ENCODE measurements around the gene MROH7.

MROH7 gene

GRCh38 chr1:54619749-54620148, 21.8 kb upstream of the MROH7 start:
- Histone ChIP-seq H3K79me2 (ENCODE audit: insufficient read depth, low read length) (no peaks in the 10 kb centered on the region), H3K9me3 (ENCODE audit: insufficient read depth, low read depth, low read length) (no peaks in the 10 kb centered on the region), H3K4me1 (ENCODE audit: insufficient read depth, low read length, poor library complexity, severe bottlenecking) (no peaks in the 10 kb centered on the region), H4K20me1 (ENCODE audit: insufficient read depth, low read length, poor library complexity, severe bottlenecking) (no peaks in the 10 kb centered on the region), H3K9ac (ENCODE audit: low read depth, low read length, poor library complexity, severe bottlenecking) (no peak overlapping the region), H3K4me2 (ENCODE audit: low read depth, low read length, poor library complexity, severe bottlenecking) (no peak overlapping the region), H3K4me3 (ENCODE audit: low read length, poor library complexity, severe bottlenecking) (no peak overlapping the region), H3K36me3 (ENCODE audit: insufficient read depth, low read length) (no peaks in the 10 kb centered on the region), H2AFZ (ENCODE audit: low read length) (no peak overlapping the region), H3K9me2 (replicated peaks; ENCODE audit: low read depth, low read length) (no peaks in the 10 kb centered on the region), H3K27me3 (ENCODE audit: insufficient read depth, low read length, poor library complexity, severe bottlenecking) (no peaks in the 10 kb centered on the region), H3F3A (ENCODE audit: low read depth) (no peaks in the 10 kb centered on the region)
- TF ChIP-seq CTCF (conservative IDR thresholded peaks at IDR 0.05; ENCODE audit: low read length) (no peak), EZH2phosphoT487 (IDR thresholded peaks at IDR 0.05; ENCODE audit: borderline replicate concordance) (no peak)

DNA sequence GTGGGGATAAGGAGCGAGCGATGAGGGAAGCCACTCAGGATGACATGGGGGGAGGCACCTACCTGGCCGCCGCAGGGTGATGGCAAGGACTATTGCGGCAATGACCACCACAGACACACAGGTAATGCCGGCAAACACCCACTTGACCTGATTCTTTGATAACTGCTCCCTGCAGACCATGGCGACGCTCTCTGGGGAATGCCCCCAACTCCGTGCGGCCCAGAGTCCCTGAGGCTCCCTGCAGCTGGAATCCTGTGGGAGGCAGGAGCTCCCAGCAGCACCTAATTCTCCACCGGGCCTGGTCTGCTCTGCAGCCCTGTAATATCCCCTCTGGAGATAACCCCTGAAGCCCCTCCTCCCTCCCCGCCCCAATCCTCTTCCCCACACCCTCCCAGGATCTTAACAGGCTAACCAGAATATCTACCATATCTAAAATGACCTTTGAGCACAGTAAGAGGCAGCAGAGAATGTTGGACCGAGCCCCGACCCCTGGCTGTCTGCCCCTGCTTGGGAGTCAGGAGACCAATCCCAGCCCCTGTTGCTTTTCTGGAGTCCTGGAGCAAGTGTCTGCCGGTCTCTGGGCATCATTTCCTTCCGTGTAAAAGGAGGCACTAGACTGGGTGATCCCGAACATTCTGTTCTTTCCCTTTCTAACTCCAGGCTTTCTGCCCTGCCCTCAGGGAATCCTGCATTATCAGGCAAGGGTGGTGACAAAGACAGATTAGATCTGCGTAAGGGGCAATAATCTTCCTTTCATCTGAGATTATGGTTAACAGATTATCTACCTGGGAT, 18.2 kb upstream of the MROH7 start, which contains the start of gene FAM151A:
Gene FAM151A (minus strand): TSS at position 310 of the 792 bp plus-strand sequence. CDS start 130 bp downstream, at position 180.
- Histone ChIP-seq H3K4me2 (ENCODE audit: low read depth, low read length, poor library complexity, severe bottlenecking) (no peak within 1 kb of the TSS), H3K27me3 (ENCODE audit: insufficient read depth, low read length, poor library complexity, severe bottlenecking) (no peaks in the 10 kb centered on the region), H3K9ac (ENCODE audit: low read depth, low read length, poor library complexity, severe bottlenecking) (no peak within 1 kb of the TSS), H3K9me3 (ENCODE audit: insufficient read depth, low read depth, low read length) (no peaks in the 10 kb centered on the region), H3K36me3 (ENCODE audit: insufficient read depth, low read length) (no peaks in the 10 kb centered on the region), H3K9me2 (replicated peaks; ENCODE audit: low read depth, low read length) (no peaks in the 10 kb centered on the region), H3K79me2 (ENCODE audit: insufficient read depth, low read length) (no peaks in the 10 kb centered on the region), H3K4me3 (ENCODE audit: low read length, poor library complexity, severe bottlenecking) (no peak within 1 kb of the TSS), H2AFZ (ENCODE audit: low read length) (no peak within 1 kb of the TSS), H3F3A (ENCODE audit: low read depth) (no peaks in the 10 kb centered on the region), H3K4me1 (ENCODE audit: insufficient read depth, low read length, poor library complexity, severe bottlenecking) (no peaks in the 10 kb centered on the region), H4K20me1 (ENCODE audit: insufficient read depth, low read length, poor library complexity, severe bottlenecking) (no peaks in the 10 kb centered on the region)
- TF ChIP-seq CTCF (conservative IDR thresholded peaks at IDR 0.05; ENCODE audit: low read length) (no peak), EZH2phosphoT487 (IDR thresholded peaks at IDR 0.05; ENCODE audit: borderline replicate concordance) (no peak)

DNA sequence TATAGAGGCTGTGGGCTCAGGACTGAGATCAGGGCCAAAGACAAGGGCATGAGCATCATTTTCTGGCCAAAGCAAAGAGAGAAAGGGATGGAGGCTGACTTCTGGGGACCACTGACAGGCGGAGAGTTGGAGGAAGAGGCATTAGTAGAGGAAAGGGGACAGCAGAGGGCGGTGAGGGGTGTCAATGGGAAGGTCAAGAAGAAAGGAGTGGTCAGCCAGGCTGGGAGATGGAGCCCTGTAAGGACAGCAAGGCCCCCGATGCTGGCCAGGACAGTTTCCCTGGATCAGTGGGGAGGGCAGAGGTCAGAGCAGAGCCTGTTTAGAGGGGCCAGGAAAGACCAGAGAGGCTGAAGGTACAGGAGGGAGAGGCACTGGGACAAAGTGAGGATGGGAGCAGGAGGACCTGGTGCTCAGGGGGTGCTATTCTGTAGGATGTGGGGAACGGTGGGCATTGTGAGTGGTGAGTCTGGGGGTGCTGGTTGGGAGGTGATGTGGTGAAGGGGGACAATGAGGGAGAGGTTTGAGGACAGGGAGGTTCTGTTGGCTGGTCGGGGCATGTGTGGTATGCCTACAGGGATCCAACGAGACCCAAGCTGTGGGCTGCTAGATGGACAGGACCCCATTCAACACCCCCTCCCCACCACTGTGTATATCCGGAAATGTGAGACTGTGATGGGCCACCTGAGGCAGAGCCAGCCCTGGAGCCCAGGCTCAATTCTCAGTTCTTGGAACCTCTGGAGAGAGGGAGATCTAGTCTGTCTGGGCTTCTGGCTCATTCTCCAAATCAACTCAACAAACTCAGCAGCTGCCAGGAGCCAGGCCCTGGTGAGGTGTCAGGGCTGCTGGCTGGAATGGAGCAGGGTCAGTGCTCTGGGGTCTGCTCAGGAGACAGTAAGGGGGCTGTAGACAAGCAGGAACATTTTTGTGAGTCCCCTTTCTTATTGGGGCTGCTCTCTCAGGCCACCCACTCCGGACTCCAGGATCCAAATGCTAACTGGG, 16.8 kb upstream of the MROH7 start:
- TF ChIP-seq EZH2phosphoT487 (IDR thresholded peaks at IDR 0.05; ENCODE audit: borderline replicate concordance) (no peak), CTCF (conservative IDR thresholded peaks at IDR 0.05; ENCODE audit: low read length) (no peak)
- Histone ChIP-seq H3K36me3 (ENCODE audit: insufficient read depth, low read length) (no peaks in the 10 kb centered on the region), H3K9me3 (ENCODE audit: insufficient read depth, low read depth, low read length) (no peaks in the 10 kb centered on the region), H3F3A (ENCODE audit: low read depth) (no peaks in the 10 kb centered on the region), H2AFZ (ENCODE audit: low read length) (no peak overlapping the region), H3K4me3 (ENCODE audit: low read length, poor library complexity, severe bottlenecking) (no peak overlapping the region), H3K9ac (ENCODE audit: low read depth, low read length, poor library complexity, severe bottlenecking) (no peak overlapping the region), H3K27me3 (ENCODE audit: insufficient read depth, low read length, poor library complexity, severe bottlenecking) (no peaks in the 10 kb centered on the region), H3K4me2 (ENCODE audit: low read depth, low read length, poor library complexity, severe bottlenecking) (no peak overlapping the region), H3K4me1 (ENCODE audit: insufficient read depth, low read length, poor library complexity, severe bottlenecking) (no peaks in the 10 kb centered on the region), H4K20me1 (ENCODE audit: insufficient read depth, low read length, poor library complexity, severe bottlenecking) (no peaks in the 10 kb centered on the region), H3K79me2 (ENCODE audit: insufficient read depth, low read length) (no peaks in the 10 kb centered on the region), H3K9me2 (replicated peaks; ENCODE audit: low read depth, low read length) (no peaks in the 10 kb centered on the region)
